ENCODE data around the gene TTC38.

TTC38 gene

DNA sequence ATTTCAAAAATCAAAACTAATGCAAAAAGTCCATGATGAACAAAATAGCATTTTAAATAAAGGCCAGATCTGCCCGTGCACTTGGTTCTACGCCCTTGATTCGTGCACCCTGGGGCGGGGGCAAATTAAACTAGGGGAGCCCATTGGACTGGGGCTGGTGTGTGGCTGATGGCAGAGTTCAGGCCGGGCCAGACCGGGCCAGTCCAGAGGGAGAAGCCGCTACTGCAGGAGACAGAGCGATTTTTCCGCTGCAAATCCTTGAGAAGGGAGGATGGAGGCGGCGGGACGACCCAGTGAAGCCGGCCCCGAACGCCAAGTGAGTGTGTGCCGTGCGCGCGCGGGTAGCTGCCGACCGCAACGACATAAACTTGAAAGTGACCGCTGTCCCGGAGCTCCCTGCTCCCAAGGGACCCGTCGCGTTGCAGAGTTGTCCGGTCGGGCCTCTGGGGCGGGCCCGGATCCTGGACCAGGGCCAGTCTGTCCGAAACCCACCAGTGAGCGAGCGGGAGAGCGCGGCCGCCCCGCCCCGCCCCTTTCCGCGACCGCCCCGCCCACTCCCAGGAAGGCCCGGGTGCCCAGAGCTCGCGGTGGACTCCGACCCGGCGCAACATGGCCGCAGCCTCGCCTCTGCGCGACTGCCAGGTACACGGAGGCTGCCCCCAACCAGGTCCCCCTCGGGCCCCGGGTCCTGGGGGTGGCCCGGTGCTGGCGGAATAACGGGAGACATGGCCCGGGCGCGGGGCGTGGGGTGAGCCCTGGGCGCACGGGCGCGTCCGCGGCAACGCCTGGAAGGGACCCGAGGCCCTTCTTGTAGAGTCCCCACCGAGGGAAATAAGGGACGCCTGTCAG is at the start of gene TTC38:
Gene TTC38 (plus strand): TSS at position 578 of the 849 bp plus-strand sequence. CDS start 32 bp downstream, at position 610.
- H3K4me1 Mint-ChIP-seq, result peaks cover 21% of the 10 kb centered on the region

DNA sequence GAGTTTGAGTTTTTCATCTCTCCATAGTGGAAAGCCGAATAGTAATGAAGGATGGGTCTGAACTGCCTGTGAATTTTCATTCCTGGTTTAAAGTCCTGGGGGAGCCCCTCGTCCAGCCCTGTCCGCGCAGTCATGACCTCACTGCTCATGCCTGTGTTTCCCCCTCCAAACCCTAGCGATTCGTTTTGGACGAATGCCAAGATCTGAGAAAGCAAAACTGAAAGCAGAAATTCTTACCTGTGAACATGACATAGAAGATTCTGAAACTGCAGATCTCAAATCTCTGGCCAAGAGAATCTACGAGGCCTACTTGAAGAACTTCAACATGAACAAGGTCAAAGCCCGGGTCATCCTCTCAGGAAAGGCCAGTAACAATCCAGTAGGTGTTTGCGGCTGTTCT is 48.2 kb upstream of the TTC38 start:
- no peak for ATAC-seq
- Mint-ChIP-seq H3K9me3 (no peaks in the 10 kb centered on the region), H3K4me1 (peaks cover 19% of the 10 kb centered on the region), H3K27me3 (no peaks in the 10 kb centered on the region), H3K27ac (no peak overlapping the region), H3K4me3 (no peak overlapping the region)
- no peak for DNase-seq

More for the DNA sequence above, at the start of gene TTC38:
- Mint-ChIP-seq H3K27me3 (peaks cover 49% of the 10 kb centered on the region), H3K27ac (peak within 1 kb of the TSS; percentile 80 to 90), H3K9me3 (peaks cover 10 to 14% of the 10 kb centered on the region in 2 donors), H3K4me3 (peak within 1 kb of the TSS; percentile 88 to 93)
- DNase-seq (peak; percentile 48 to 50), ATAC-seq (peak; percentile 86)

DNA sequence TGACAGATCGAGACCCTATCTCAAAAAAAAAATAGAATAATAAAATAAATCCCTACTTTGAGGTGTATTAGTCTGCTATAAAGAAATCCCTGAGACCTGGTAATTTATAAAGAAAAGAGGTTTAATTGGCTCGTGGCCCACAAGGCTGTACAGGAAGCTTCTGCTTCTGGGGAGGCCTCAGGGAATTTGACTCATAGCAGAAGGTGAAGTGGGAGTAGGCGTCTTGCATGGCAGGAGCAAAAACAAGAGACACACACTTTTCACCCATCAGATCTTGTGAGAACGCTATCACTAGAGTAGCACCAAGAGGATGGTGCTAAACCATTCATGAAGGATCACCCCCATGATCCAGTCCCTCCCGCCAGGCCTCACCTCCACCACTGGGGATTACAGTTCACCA is 46.9 kb upstream of the TTC38 start:
- Mint-ChIP-seq H3K27ac (no peak overlapping the region), H3K4me1 (peaks cover 19% of the 10 kb centered on the region), H3K27me3 (no peaks in the 10 kb centered on the region), H3K9me3 (no peaks in the 10 kb centered on the region), H3K4me3 (no peak overlapping the region)
- DNase-seq (no peak), ATAC-seq (no peak)

DNA sequence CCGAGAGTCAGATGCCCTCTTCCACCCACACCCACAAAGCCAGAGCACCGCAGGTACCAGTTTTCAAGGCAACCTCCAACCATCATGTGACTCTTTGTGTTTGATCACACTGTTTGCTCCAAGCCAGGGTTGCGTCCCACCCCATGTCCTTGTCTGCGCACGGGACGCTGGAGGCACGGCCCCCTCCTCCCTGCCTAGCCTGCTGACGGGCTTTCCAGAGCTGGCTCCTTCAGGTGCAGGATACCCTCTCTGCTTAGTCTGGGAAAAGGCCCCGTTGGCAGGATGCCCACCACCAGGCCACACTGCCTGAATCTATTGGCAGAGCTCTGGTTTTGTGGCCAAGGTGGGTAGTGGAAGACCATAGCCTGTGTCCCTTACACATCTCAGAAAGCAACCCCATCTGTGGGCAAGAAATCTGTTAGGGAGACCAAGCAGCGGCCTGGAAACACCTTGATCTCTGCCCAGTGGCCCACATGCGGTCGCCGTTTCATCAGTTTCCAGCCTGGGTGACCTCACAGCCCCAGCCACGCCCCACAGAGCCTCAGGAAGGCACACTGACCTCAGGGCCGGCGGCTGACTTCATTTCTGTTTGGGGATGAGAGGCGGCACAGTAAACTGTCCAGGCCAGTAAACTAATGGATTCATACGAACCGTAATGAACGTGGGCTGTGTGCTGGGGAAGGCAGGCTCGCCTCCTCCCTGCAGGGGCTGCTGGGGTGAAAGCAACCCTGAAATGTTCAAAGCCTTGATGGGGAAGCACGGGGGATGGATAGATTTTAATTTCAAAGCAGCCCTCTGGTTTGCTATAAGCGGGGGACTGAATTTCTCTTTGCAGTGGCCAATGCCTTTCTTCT is 43.5 kb upstream of the TTC38 start:
- Mint-ChIP-seq H3K4me1 (peaks cover 18% of the 10 kb centered on the region), H3K27ac (peak overlapping the region in 1 of 2 donors; percentile 63), H3K4me3 (no peak overlapping the region), H3K9me3 (no peaks in the 10 kb centered on the region), H3K27me3 (no peaks in the 10 kb centered on the region)
- ATAC-seq (no peak), DNase-seq (no peak)

DNA sequence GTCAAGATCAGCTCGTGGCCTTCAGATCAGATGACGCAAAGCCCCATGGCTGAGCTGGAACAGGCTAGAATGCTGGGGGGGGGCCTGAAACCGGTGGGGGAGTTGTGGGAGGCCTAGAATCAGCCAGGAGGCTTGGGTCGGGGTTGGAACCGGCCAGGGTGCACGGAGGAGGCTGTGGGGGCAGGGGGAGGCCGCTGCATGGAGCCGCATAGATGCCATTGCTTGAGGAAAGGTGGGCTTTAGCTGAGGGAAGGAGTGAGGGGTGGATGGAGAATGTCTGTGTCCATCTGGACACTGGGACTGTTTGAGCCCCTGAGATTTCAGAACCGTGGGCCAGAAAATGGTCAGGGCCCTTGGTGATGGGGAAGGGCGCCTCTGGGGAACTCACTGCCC is 42.9 kb upstream of the TTC38 start:
- no peak for DNase-seq
- no peak overlapping the region for H3K4me3 Mint-ChIP-seq
- no peak for ATAC-seq
- H3K9me3 Mint-ChIP-seq, result no peaks in the 10 kb centered on the region
- H3K4me1 Mint-ChIP-seq, result peaks cover 12% of the 10 kb centered on the region
- H3K27ac Mint-ChIP-seq, result no peak overlapping the region
- H3K27me3 Mint-ChIP-seq, result no peaks in the 10 kb centered on the region

DNA sequence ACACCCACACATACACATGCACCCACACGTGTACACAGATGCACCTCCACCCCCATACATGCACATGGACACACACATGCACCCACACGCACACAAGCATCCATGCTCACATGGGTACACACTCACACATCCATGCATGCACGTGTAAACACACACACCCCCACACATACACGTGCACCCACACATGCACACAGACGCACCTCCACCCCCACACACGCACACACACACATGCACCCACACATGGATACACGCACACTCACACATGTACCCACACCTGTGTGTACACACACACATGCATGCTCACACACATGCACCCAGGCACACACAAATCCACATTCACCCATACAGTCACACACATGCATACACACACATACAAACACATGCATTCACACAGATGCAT is 42.2 kb upstream of the TTC38 start:
- H3K27me3 Mint-ChIP-seq, result no peaks in the 10 kb centered on the region
- DNase-seq (no peak), ATAC-seq (no peak)
- peaks cover 8% of the 10 kb centered on the region for H3K4me1 Mint-ChIP-seq
- H3K9me3 Mint-ChIP-seq, result no peaks in the 10 kb centered on the region
- H3K4me3 Mint-ChIP-seq, result no peak overlapping the region
- H3K27ac Mint-ChIP-seq, result no peak overlapping the region

DNA sequence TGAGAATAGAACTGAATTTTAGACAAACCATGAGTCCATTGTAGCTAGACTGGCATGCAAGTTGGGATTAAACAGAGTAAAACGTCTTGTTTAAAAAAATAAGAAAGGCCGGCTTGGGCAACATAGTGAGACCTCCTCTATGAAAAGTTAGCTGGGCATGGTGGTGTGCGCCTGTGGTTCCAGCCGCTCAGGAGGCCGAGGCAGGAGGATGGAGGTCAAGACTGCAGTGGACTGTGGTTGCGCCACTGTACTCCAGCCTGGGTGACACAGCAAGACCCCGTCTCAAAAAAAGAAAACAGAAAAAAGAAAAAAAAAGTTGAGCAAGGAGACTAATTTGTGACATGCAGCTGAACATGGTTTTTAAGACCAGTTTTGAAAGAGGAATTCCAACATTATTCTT is 41.2 kb upstream of the TTC38 start:
- no peak for DNase-seq
- Mint-ChIP-seq H3K27me3 (no peaks in the 10 kb centered on the region), H3K4me1 (no peaks in the 10 kb centered on the region), H3K27ac (no peak overlapping the region), H3K4me3 (no peak overlapping the region), H3K9me3 (no peaks in the 10 kb centered on the region)
- ATAC-seq, result no peak

DNA sequence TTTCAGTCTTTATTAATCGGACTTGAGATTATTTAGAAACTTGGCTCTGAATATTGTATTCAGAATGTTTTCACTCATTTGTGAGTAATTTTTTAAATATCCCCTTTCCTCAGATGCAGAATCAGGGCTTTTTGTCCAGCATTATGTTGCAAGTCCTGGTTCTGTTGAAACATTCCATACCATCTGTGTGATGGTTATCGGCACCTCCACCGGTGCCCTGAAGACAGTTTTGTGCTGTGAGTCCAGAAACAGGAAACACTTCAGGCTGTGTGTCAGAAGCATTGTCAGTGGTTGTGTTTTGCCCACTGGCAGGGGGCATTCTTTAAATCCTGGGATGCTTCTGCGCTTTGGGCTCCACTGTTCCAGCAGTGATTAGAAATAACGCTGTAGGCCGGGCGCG is 38.1 kb upstream of the TTC38 start:
- no peak for DNase-seq
- Mint-ChIP-seq H3K4me1 (no peaks in the 10 kb centered on the region), H3K9me3 (no peaks in the 10 kb centered on the region), H3K27ac (no peak overlapping the region), H3K27me3 (no peaks in the 10 kb centered on the region), H3K4me3 (no peak overlapping the region)
- no peak for ATAC-seq

DNA sequence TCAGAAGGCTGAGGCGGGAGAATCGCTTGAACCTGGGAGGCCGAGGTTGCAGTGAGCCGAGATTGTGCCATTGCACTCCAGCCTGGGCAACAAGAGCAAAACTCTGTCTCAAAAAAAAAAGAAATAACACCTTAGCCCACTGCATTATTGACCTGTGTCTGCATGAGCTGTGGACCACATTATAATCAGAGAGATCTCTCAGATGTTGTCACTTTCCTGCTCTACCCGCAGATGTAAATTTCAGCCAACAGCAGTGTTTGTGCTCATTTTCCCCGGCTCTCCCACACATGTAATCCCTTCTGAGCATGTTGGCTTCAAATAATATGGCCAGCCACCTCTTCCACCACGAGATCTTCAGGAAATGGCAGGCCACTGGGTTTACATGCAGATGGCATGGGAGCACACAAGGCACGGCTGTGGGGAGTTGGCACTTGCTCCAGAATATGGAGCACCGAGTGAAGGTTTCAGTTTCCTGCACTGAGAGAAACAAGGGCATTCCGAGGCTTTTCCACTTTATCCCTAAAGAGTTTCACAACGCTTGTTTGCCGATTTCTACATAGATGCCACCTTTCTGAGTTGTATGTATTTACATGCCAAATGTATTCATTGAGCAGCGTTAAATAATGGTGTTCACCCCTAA is 37.4 kb upstream of the TTC38 start:
- Mint-ChIP-seq H3K4me3 (no peak overlapping the region), H3K27me3 (no peaks in the 10 kb centered on the region), H3K9me3 (no peaks in the 10 kb centered on the region), H3K27ac (no peak overlapping the region), H3K4me1 (no peaks in the 10 kb centered on the region)
- DNase-seq (no peak), ATAC-seq (no peak)

DNA sequence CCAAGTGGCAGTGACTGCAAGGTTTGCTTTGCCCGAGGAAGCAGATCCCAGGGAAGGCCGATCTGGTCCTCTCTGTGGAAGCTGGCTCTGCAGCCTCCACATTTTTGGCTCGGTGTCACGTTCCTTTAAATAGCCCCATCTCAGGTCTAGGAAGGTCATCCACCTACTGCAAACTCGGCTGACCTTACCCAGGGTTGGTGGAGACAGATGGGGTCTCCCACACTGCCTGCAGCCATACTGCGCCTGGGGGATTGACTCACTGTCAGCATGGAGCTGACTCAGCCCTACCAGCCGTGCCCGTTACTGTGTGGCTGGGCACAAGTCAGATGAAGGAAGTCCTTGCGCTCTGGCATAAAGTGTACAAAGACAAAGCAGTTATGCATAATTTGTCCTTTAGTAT is 34.6 kb upstream of the TTC38 start:
- ATAC-seq, result no peak
- H3K27ac Mint-ChIP-seq, result peak overlapping the region in 1 of 2 donors; percentile 76

DNA sequence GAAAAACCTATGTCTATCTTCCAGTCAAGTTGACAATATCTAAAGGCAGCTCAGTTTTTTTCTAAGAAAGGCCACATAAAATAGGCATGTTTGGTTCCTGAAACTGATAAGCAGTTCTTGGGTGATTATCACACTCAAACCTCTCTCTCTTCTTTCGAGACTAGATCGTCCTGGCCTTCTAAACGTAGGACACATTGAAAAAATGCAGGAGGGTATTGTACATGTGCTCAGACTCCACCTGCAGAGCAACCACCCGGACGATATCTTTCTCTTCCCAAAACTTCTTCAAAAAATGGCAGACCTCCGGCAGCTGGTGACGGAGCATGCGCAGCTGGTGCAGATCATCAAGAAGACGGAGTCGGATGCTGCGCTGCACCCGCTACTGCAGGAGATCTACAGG is 32.8 kb upstream of the TTC38 start:
- Mint-ChIP-seq H3K4me3 (no peak overlapping the region), H3K27ac (peak overlapping the region in 1 of 2 donors; percentile 2), H3K4me1 (peaks cover 13% of the 10 kb centered on the region)

More for the DNA sequence above, 34.6 kb upstream of the TTC38 start:
- Mint-ChIP-seq H3K27me3 (no peaks in the 10 kb centered on the region), H3K4me3 (no peak overlapping the region), H3K4me1 (no peaks in the 10 kb centered on the region), H3K9me3 (no peaks in the 10 kb centered on the region)
- no peak for DNase-seq

DNA sequence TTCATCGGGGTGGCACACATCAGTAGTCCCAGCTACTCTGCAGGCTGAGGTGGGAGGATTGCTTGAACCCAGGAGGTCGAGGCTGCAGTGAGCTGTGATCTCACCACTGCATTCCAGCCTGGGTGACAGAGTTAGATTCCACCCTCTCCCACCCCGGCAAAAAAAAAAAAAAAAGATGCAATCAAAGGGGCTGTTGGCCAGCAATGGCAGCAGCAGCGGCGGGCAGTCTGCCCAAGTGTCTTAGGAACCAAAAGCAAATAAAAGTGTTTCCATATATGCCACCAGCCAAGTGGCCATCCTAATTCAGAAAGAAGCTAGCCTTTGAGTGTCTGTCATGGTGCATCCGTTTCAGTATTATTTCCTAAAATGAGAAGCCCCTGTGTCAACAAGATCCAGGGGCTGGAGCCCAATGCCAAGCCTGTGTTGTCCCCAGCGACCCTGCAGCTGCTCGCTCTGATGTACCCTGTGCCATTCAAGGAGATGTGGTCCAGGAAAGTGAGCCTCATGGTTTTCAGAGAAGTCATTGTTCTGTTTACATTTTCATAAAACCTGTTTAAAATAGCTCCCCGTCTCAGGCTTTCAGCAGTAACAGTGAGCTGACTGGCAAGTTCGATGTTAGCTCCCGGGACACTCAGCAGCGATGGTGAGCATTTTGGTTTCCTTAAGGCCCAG is 30.2 kb upstream of the TTC38 start:
- no peak overlapping the region for H3K4me3 Mint-ChIP-seq
- no peaks in the 10 kb centered on the region for H3K9me3 Mint-ChIP-seq
- no peak overlapping the region for H3K27ac Mint-ChIP-seq
- no peak for DNase-seq
- H3K27me3 Mint-ChIP-seq, result no peaks in the 10 kb centered on the region
- ATAC-seq, result no peak
- peaks cover 19% of the 10 kb centered on the region for H3K4me1 Mint-ChIP-seq

More for the DNA sequence above, 32.8 kb upstream of the TTC38 start:
- DNase-seq, result no peak
- H3K9me3 Mint-ChIP-seq, result no peaks in the 10 kb centered on the region
- no peaks in the 10 kb centered on the region for H3K27me3 Mint-ChIP-seq
- no peak for ATAC-seq

DNA sequence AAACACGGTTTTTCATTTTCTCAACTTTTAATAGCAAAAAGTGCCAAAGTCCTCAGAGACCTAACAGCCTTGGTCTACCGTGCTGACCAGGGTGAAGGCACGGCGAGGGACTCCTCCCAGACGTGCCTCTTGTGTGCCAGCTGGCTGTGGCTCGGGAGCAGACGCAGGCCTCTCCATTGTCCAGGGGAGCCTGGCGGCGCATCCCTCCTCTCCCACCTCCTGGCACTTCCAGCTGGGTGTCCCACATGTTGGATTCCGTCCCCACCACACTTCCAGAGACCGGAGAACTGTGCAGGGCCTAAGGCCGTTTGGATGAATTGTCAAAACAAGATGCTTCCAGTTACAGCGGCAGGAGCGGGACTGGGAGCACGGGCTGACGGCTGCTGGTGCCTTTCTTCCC is 29.3 kb upstream of the TTC38 start:
- no peak overlapping the region for H3K27ac Mint-ChIP-seq
- H3K4me1 Mint-ChIP-seq, result peaks cover 19% of the 10 kb centered on the region
- no peaks in the 10 kb centered on the region for H3K27me3 Mint-ChIP-seq
- H3K4me3 Mint-ChIP-seq, result no peak overlapping the region
- ATAC-seq (no peak), DNase-seq (no peak)
- H3K9me3 Mint-ChIP-seq, result no peaks in the 10 kb centered on the region

DNA sequence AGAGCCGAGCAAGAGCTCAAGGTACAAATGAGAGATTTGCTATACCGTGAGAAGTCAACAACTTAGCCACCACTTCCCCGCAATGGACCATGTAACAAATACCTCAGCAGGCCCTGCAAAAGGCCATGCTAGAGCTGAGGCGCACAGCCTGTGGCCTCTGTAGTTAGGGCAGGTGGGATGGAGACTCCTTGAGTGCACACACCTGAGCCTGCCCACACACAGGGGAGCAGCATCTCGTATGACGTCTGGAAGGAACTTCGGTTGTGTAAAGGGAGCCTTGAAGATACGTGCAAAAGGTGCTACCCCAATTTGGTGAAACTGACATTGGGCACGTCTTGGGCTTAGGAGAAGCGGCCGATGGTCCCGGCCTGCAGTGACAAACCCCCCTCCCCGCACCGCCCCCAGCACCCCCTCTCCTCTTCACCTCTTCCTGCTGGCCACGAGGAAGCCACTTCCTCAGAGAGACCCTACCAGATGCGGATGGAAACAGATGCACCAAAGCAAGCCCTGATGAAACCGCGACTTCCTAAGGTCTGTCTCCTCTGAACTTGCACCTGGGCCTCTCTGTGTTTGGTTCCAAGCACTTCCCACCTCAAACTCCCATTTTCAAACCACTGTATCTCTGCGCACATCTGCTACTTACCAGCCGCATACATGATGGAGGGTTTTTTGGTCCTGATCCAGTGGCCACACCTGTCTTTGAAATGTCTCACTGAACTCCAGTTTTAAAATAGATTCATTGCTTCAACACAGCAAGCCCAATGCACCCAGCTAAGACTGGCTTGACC is 28.4 kb upstream of the TTC38 start:
- ATAC-seq, result peak; percentile 54
- peaks cover 19% of the 10 kb centered on the region for H3K4me1 Mint-ChIP-seq
- peak overlapping the region; percentile 22 to 82 for H3K27ac Mint-ChIP-seq
- H3K9me3 Mint-ChIP-seq, result no peaks in the 10 kb centered on the region
- DNase-seq, result no peak
- H3K27me3 Mint-ChIP-seq, result no peaks in the 10 kb centered on the region
- peak overlapping the region in 1 of 2 donors; percentile 61 for H3K4me3 Mint-ChIP-seq
